GM20431 (cell line): ENCODE results near the gene DCTN3.
"Not testable (repeated sequence)": the region's sequence is repeated elsewhere in the genome, so short reads cannot be mapped to it uniquely, and the experiment has no call there.

Experiments
- in situ Hi-C: fragments of 300-500 bp; cut with MseI, MboI; formaldehyde crosslinking; loops from one replicate; pipeline ENCODE4 v1.15.0; 2020; ENCODE audit warnings: low sequenced_read_pairs; ENCODE audit not compliant: unreplicated experiment

Gene DCTN3

GRCh38 chr9:34647651-34648050 is 27.4 kb upstream of the DCTN3 start:
- in situ Hi-C loops = no loop called here

DNA sequence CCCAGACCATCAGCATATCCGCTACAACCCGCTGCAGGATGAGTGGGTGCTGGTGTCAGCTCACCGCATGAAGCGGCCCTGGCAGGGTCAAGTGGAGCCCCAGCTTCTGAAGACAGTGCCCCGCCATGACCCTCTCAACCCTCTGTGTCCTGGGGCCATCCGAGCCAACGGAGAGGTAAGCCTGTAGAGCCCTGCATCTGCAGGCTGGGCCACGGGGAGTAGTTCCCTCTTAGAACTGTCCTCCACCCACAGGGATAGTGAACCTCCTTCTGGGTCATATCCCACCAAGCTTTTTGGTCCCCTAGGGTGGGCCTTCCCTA is 26.7 kb upstream of the DCTN3 start:
- in situ Hi-C loops = no loop called here

- in situ Hi-C loops = no loop called here
Observed at GRCh38 chr9:34646211-34647083, 26.2 kb upstream of the DCTN3 start, which contains the start of gene GALT. Gene GALT, plus strand, starts transcription at chr9:34646675. Its CDS starts 30 bp downstream, at chr9:34646705.

DNA sequence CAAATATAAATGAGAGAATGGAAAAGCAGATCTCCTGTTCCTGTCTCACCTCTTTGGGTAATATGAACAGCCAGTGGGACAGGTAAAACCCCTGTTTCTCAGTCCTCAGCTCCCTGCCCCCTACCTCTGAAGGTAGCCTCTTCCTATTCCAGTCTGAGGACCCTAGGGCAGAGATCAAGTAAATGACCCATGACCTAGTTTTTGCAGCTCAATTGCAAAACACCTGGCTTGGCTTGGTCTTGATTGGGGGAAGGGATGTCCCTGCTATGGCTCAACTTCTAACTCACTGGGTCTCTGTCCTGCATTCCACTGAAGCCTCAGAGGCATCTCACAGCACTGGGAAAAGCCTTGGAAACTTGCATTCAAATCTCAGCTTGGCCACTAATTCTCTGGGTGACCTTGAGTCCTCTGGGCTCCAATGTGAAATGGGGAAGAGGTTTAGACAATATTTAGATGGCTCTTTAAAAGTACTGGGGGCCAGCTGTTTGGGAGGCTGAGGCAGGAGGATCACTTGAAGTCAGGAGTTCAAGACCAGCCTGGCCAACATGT is 24.5 kb upstream of the DCTN3 start:
- in situ Hi-C loops = no loop called here

DNA sequence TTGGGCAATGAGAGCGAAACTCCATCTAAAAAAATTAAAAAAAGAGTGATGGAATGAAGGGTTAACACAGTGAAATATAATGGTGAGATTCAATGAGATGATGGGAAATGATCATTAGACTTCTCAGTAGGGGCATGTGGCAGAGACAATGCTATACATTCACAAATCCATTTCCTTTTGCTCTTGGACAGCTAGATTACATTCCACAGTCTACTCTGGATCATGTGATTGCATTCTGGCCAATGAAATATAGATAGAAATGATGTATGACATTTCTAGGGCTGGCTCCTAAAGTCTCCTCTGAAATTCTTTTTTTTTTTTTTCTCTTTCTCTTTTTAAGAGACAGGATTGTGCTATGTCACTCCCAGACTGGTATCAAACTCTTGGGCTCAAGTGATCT is 22.4 kb upstream of the DCTN3 start:
- in situ Hi-C loops = no loop called here

DNA sequence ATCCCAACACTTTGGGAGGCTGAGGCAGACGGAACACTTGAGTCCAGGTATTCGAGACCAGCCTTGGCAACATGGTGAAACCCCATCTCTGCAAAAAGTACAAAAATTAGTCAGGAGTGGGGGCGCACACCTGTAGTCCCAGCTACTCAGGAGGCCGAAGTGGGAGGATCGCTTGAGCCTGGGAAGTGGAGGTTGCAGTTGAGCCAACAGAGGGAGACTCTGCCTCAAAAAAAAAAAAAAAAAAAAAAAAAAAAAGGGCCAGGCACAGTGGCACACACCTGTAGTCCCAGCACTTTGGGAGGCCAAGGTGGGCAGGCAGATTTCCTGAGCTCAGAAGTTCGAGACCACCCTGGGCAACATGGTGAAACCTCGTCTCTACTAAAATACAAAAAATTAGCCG is 19.0 kb upstream of the DCTN3 start:
- in situ Hi-C loops = not testable (repeated sequence)

DNA sequence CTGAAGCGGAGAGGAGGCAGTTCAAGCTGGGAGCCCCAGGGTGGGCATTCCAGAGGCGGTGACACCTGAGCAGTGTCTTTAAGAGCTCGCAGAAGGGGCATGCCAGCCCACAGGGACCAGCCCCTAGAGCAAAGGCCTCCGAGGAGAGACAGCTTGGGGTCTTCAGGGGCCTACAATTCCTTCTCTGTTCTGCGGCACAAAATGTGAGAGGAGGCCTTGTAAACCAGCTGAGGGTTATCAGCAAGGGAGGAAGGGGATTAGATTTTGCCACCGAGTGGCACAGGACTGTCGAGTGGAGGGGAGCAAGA is 17.8 kb upstream of the DCTN3 start:
- in situ Hi-C loops = no loop called here

- in situ Hi-C loops = no loop called here
Observed at GRCh38 chr9:34637356-34638137, 17.3 kb upstream of the DCTN3 start, which contains the start of gene SIGMAR1. Gene SIGMAR1, minus strand, starts transcription at chr9:34637787. Its CDS starts 90 bp downstream, at chr9:34637697.

- in situ Hi-C loops = no loop called here
Observed at GRCh38 chr9:34636791-34637355, 16.6 kb upstream of the DCTN3 start.

- in situ Hi-C loops = no loop called here
Observed at GRCh38 chr9:34635556-34635955, 15.3 kb upstream of the DCTN3 start.

- in situ Hi-C loops = no loop called here
Observed at GRCh38 chr9:34634551-34635248, 14.4 kb upstream of the DCTN3 start.

- in situ Hi-C loops = no loop called here
Observed at GRCh38 chr9:34633851-34634550, 13.7 kb upstream of the DCTN3 start.

GRCh38 chr9:34633166-34633565 is 12.9 kb upstream of the DCTN3 start:
- in situ Hi-C loops = no loop called here

GRCh38 chr9:34630402-34631154 is 10.3 kb upstream of the DCTN3 start:
- in situ Hi-C loops = no loop called here

GRCh38 chr9:34629491-34629808 is 9.2 kb upstream of the DCTN3 start:
- in situ Hi-C loops = no loop called here

- in situ Hi-C loops = no loop called here
Observed at GRCh38 chr9:34628656-34629490, 8.6 kb upstream of the DCTN3 start, which contains the start of gene ARID3C. Gene ARID3C, minus strand, starts transcription at chr9:34629066. Its CDS starts 1,052 bp downstream, at chr9:34628014.

GRCh38 chr9:34627716-34628655 is 7.7 kb upstream of the DCTN3 start:
- in situ Hi-C loops = no loop called here
